Activated T-cell treated with anti-CD3 and anti-CD28 coated beads, Interleukin-2, amount 50 U/mL, for 1 hour (primary cell): ENCODE measurements around the gene CDH16.

Source experiments
- DNase-seq: peaks from one replicate; pipeline ENCODE4 v3.0.0-alpha.2; 2020

CDH16 gene

DNA sequence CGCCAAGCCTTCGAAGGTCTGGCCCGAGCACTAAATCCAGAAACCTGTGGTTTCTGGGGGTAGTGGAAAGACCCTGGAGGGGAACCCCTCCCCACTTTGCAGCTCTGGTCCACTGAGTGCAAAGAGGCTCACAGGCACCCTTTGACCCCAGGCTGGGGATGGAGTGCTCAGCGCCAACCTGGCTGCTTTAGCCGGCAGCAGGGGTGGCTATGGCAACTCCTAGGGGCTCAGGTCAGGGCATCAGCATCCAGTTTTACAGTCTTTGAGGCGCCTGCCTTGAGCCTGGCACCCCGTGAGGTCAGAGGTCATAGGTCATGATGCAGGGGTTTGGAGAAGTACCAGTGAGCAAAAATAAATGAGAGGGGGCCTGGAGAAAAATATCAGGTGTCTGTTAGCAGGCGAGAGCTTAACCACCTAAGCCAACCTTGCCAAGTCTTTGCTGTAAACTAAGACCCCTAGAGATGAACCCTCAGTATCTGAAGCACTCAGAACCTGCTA, 56.6 kb downstream of the CDH16 start:
- no peak for DNase-seq

DNA sequence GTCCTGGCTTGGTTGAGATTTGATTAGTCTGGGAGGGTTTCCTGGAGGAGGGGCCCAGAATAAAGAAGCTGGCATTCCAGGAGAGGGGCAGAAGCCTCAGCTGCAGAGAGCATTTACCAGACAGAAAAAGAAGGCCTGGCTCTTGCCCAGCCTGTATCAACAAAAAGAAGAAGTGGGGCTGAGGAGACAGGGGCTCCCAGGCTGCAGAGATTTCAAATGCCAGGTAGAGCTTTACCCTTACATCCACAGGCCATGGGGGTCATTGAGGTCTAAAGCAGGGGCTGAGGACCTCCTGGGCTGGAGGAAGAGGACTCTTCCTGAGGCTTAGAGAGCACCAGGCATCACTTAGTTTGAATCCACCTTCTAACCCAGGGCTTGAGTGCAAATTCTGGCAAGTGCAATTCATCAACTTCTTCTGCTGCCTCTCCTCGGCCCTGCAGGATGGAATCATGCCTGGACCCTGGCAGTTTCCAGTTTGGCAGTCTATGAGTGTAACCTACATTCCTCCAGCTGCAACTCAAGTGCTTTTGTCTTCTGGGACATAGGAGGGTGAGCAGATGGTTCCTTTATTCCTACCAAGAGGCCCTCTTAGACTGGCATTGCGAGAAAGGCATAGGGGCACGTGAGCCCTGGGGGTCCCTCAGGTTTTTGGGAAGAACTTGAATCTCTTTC, 59.2 kb downstream of the CDH16 start:
- DNase-seq = no peak

DNA sequence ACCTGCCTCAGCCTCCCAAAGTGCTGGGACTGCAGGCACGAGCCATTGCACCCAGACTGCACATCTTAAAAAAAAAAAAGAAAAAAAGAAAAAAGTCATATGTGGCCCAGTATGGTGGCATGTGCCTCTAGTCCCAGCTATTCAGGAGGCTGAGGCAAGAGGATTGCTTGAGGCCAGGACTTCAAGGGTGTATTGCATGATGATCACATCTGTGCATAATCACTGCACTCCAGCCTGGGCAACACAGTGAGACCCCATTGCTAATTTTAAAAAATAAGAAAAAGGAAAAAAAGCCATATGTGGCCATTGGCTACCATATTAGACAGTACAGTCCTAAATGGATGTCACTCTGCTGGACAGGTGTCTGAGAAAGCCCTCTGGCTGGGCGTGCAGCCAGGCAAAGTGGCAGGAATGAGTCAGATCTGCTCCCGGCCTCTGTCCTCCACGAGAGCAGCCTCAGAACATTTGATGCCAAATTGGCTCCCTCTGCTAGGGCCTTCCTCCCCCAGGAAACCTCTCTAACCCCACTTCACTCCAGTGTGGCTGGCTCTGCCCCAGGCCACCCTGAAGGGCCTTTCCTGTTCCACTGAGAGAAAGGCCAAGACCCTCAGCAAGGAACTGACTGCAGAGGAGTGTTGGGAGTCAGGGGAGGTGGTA, 59.8 kb downstream of the CDH16 start:
- DNase-seq = no peak
